HG03280 (cell line): ENCODE data around the gene PRKN.

Experiments
- ATAC-seq: cut with Tn5 transposase; IDR thresholded peaks from one replicate; pipeline ENCODE4 v1.9.1; 2021; ENCODE audit warnings: mild to moderate bottlenecking, moderate library complexity; ENCODE audit not compliant: unreplicated experiment

The PRKN gene

DNA sequence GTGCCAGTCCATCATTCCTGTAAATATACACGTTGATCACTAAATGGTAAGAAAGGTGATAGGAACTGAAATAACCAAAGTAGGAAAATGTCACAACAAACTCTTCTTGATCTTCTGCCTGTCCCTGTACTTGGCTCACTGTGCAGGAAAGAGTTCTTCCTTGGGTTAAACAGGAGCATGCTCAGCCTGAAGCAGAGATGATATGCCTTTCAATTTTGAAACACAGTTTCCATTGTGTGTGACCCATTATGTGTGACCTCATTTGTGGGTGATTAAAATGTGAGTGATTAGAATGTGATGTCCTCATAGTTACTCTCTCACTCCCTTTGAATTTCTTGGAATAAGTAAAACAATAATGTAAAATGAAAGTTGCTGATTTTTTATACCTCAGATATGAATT is 1026.5 kb downstream of the PRKN start:
- ATAC-seq: no peak

GRCh38 chr6:161696801-161697200 is 1030.8 kb downstream of the PRKN start:
- ATAC-seq: no peak

- no peak for ATAC-seq
Measured at GRCh38 chr6:161694995-161695394, 1032.6 kb downstream of the PRKN start.

GRCh38 chr6:161686655-161687054 is 1040.9 kb downstream of the PRKN start:
- no peak for ATAC-seq

DNA sequence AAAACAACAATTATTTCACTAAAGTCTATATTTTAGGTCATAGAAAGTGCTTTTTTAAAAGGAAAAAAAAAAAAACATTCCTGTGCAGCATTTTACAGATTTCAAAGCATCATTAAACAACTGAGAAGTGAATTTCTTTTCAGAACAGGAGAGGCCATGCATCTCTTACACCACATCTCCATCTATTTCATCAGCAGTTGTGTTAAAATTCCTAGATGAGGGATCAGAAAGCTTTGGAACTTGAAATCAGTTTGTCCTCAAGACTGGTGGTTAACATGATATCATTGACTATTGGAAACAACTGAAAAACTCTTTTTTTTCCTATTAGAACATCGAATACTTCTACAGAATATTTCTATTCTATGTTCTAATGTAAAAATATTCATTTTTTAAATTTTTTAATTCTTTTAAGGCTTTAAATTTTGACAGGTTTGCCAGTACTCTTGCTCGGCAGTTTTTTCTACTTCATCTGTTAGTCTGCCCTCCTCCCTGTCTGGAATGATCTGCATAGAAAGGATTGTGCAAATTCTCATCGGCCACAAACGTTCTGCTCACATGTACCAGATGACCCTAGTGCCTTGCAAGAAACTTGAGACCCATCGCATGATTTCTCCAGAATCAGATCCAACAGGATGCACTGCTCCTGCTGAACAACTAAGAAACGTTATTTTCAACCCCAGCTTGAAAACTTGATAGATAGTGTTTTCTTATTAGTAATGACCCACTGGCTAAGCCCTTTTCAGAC is 1042.7 kb downstream of the PRKN start:
- ATAC-seq: no peak

DNA sequence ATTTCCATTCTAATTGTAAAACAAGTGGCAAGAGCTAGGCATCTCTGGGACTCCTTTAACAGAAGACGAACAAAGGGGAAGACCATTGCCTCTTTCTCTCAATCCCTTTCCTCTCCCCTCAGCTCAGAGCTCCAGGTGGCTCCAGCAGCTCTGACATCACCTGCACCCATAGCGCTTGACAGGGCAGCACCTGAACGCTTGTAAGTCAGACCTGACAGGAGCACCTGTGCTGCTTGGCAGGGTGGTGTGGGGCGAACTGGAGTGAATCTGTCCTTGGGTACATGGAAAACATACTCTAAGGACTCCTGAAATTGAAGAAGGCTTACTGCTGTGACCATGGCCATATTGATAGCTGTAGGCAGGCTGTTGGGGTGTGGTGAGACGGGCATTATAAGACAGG is 1044.2 kb downstream of the PRKN start:
- no peak for ATAC-seq

- ATAC-seq: no peak
Measured at GRCh38 chr6:161682982-161683381, 1044.6 kb downstream of the PRKN start.

GRCh38 chr6:161679980-161680538 is 1047.5 kb downstream of the PRKN start:
- ATAC-seq: no peak

DNA sequence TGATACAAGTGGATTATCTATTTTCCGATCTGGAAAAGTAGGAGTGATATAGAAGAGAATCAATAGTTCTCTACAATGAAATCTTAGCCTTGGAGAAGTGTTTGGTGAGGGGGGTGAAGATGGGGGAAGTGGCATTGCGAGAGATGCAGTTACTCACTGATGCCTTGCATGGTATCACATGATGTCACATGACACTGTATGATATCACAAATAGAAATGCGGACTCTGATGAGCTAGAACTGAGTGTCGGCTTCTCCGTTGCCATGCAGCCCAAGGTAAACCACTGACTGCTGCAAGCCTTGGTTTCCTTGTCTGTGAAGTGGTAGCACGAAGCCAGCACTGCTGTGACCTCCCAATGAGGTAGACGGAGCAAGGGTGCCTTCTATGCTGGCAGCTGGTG is 1050.4 kb downstream of the PRKN start:
- no peak for ATAC-seq

GRCh38 chr6:161676586-161676985 is 1051.0 kb downstream of the PRKN start:
- no peak for ATAC-seq

GRCh38 chr6:161674930-161675682 is 1052.5 kb downstream of the PRKN start:
- no peak for ATAC-seq

GRCh38 chr6:161673026-161673425 is 1054.5 kb downstream of the PRKN start:
- no peak for ATAC-seq

DNA sequence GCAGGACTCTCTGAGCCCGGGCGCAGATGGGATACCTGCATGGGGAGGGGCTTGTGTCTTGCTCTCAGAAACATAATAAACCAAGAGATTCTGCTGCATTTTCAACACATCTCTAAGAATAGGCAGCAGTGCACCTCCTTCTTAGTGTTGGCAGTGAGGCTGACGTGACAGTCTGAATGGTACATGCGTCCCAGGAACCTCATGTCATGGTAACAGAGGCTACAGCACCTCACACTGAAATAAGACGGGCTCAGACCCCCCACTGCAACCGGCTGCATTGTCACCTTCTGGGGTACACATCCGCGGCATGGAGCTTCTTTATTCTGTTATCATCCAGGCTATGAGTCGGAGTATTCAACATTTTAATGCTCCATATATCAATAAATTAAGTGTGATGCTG is 1056.4 kb downstream of the PRKN start:
- ATAC-seq: no peak

DNA sequence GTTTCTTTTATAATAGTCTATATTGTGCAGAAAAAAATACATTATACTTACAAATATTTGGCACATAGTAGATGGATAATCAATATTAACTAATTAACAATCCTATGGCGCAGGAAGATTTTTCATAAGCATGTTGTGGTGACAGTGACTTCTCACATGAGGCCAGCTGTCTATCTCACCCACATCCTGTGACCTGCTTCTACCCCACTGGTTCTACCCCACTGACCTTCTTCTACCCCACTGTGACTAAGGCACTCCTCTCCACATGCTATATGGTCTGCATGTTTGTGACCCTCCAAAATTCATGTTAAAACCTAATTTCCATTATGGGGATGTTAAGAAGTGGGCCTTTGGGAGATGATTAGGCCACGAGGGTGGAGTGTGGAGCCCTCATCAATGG is 1058.9 kb downstream of the PRKN start:
- ATAC-seq: no peak

DNA sequence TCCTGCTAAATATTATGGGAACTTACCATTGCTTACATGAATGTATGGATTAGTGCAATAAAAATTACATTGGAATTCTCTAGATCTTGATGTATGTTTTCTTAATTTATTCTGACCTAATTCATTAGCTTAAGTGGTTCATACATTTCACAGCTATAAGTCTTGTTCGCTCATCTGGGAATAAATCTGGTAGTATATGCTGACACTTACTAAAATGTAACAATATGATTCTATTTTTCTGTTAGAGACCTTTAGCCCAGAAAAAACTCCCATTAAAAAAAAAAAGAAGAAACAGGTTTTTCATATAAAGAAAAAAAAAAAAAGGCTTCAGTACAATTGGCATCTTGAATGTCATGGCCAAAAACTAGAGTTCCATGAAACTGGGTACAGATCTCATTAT is 1059.6 kb downstream of the PRKN start:
- ATAC-seq: no peak

GRCh38 chr6:161663682-161664081 is 1063.9 kb downstream of the PRKN start:
- no peak for ATAC-seq

- no peak for ATAC-seq
Measured at GRCh38 chr6:161660666-161661571, 1066.6 kb downstream of the PRKN start.

GRCh38 chr6:161658211-161658610 is 1069.4 kb downstream of the PRKN start:
- ATAC-seq: no peak

DNA sequence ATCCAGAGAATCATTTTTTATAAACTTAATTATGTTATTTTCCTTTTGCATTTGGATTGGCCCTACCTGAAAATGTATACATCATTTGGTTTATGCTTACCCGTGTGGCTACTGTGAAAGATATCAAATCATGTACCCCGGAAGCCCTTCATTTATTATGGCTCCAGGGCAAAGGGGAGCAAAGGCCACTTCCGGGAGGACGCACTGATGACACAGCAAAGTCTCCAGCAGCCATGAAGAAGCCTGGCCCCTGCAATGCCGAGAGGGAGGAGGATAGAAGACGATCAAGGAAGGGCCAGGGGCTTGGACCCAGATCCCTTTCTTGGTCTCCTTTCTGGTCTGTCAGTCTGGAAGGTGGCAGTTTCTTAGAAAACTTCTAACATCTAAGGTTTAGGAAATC is 1073.4 kb downstream of the PRKN start:
- no peak for ATAC-seq

DNA sequence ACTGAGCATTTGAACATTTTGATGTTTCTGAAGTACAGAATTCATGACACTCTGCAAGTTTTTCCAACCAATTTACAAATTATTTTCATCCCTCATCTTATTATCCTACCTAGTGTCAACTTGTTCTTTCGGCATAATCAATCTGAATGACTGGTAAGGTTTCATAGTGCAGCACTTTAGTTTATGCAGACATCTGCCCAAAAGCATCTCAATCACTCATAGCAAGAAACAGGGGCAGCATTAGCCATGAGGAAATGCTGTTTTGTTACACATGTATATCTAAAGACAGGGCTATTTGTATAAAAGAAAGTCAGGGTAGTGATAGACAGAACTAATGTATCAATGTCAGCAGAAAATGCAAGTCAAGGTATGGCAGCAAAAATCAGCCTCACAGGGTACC is 1075.6 kb downstream of the PRKN start:
- no peak for ATAC-seq

DNA sequence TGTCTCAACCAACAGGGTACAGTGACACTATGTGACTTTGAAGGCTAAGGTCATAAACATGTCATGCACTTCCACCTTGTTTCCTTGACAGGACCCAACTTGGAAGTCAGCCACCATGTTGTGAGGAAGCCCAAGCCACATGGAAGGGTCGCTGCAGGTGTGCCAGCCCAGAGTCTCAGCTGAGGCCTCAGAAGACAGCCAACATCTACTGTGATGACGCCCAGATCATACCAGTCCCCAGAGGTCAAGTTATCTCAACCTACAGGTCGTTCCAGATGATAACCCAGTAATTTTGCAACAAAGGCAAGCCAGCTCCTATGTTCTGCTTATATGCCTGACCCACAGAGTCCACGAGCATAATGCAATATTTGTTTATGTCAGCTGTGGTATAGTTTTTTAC is 1077.7 kb downstream of the PRKN start:
- no peak for ATAC-seq
